Activated naive CD8-positive, alpha-beta T cell treated with anti-CD3 and anti-CD28 coated beads, Interleukin-2, amount 50 U/mL, for 24 hours (primary cell): Measurements from ENCODE around the gene SRRM4.
"Not testable (repeated sequence)": the region's sequence is repeated elsewhere in the genome, so short reads cannot be mapped to it uniquely, and the experiment has no call there.

Experiments used
- ATAC-seq: fragments of 150-1000 bp; cut with Tn5 transposase; one replicate; pipeline ENCODE4 v1.10.0; 2021
- DNase-seq: peaks from one replicate; pipeline ENCODE4 v3.0.0; 2021
- H3K27ac Mint-ChIP-seq: one replicate; pipeline ENCODE4 v1.8.0; 2021; ENCODE audit warnings: mild to moderate bottlenecking, mixed read lengths
- H3K27me3 Mint-ChIP-seq: one replicate; pipeline ENCODE4 v1.8.0; 2021; ENCODE audit warnings: mixed read lengths
- H3K36me3 Mint-ChIP-seq: one replicate; pipeline ENCODE4 v1.8.0; 2021; ENCODE audit warnings: low read depth, mixed read lengths
- H3K4me1 Mint-ChIP-seq: one replicate; pipeline ENCODE4 v1.8.0; 2021; ENCODE audit warnings: mixed read lengths
- H3K4me3 Mint-ChIP-seq: one replicate; pipeline ENCODE4 v1.8.0; 2021; ENCODE audit warnings: mild to moderate bottlenecking, moderate library complexity, mixed read lengths
- H3K9me3 Mint-ChIP-seq: one replicate; pipeline ENCODE4 v1.8.0; 2021; ENCODE audit warnings: mixed read lengths

SRRM4 gene

DNA sequence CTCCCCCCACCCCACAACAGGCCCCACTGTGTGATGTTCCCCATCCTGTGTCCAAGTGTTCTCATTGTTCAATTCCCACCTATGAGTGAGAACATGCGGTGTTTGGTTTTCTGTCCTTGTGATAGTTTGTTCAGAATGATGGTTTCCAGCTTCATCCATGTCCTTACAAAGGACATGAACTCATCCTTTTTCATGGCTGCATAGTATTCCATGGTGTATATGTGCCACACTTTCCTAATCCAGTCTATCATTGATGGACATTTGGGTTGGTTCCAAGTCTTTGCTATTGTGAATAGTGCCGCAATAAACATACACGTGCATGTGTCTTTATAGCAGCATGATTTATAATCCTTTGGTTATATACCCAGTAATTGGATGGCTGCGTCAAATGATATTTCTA is 123.6 kb downstream of the SRRM4 start:
- H3K4me3 Mint-ChIP-seq, H3K9me3 Mint-ChIP-seq, ATAC-seq, H3K4me1 Mint-ChIP-seq, H3K27me3 Mint-ChIP-seq, H3K27ac Mint-ChIP-seq, DNase-seq, H3K36me3 Mint-ChIP-seq: not testable (repeated sequence)

DNA sequence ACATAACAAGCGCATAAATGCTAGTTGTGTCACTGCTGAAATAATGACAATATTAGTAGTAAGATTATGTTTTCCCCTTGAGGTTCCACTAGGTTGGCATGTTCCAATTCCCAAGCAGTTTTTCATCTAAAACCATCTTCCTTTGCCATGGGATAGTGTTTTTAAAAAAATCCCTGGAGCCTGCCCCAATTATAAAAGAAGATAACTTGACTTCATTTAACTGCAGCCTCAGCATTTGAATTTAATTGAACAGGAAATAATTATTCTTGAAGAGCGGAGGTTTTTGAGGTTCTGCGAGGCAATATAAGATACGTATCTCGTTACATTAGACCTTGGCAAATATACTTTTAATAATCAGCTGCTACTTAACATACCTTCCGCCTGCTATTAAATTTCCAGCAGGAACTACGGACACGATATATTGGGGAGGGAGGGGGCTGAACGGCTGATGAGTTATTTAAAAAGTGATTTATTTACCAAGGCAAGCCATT is 132.2 kb downstream of the SRRM4 start:
- Mint-ChIP-seq H3K4me1 (no peaks in the 10 kb centered on the region), H3K27ac (no peak overlapping the region), H3K36me3 (no peaks in the 10 kb centered on the region), H3K4me3 (no peak overlapping the region), H3K27me3 (peaks cover 4% of the 10 kb centered on the region), H3K9me3 (peaks cover 5% of the 10 kb centered on the region)
- no peak for ATAC-seq
- no peak for DNase-seq

DNA sequence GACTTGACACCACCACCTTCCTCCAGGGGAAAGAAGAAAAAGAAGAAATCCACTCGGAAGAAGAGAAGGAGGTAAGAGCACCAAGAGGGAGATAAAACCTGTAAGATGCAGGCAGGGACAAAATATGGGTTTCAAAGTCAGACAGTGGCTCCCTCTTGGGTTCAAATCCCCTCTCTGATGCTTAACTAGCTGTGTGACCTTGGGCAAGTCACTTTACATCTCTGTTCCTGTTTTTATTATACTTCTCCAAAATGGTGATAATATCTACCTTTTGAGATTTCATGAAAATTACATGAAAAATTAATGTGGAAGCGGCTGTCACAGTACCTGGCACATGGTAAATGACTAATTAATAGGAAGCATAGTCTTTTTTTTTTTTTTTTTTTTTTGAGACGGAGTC is 133.0 kb downstream of the SRRM4 start:
- H3K4me1 Mint-ChIP-seq, result no peaks in the 10 kb centered on the region

DNA sequence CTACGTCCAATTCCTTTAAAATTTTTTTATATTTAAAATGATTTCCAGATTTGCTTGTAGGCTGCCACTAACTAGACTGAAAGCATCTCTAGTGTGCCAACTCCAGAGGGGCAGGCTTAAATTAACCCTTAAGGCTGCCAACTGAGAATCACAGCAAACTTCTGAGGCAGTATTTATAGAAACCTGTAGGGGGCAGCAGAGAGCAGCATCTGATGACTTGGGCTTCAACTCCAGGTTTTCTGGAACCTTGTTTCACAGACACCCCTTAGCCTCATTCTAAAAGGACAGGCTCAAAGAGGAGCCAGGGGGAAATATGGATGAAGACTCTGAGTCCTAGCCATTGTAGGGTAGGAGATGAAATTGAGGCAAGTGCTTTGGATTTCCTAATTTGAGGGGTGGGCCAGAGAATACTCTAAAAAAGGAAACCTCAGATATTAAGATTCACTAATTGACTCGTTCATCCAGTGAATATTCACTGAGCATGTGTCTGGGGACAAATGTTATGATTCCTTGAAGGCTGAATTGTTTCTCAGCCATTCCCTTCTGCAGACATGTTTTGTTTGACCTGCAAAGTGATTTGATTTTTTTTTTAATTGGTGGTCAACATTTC is 134.1 kb downstream of the SRRM4 start:
- ATAC-seq (no peak), DNase-seq (peak; percentile 15)
- H3K27ac Mint-ChIP-seq, result no peak overlapping the region
- H3K36me3 Mint-ChIP-seq, result no peaks in the 10 kb centered on the region
- peaks cover 4% of the 10 kb centered on the region for H3K27me3 Mint-ChIP-seq
- H3K4me3 Mint-ChIP-seq, result no peak overlapping the region
- peaks cover 3% of the 10 kb centered on the region for H3K9me3 Mint-ChIP-seq
- no peaks in the 10 kb centered on the region for H3K4me1 Mint-ChIP-seq

More for the DNA sequence above, 133.0 kb downstream of the SRRM4 start:
- DNase-seq, result no peak
- Mint-ChIP-seq H3K27ac (no peak overlapping the region), H3K9me3 (peaks cover 3% of the 10 kb centered on the region), H3K36me3 (no peaks in the 10 kb centered on the region), H3K4me3 (no peak overlapping the region), H3K27me3 (peaks cover 4% of the 10 kb centered on the region)
- no peak for ATAC-seq

DNA sequence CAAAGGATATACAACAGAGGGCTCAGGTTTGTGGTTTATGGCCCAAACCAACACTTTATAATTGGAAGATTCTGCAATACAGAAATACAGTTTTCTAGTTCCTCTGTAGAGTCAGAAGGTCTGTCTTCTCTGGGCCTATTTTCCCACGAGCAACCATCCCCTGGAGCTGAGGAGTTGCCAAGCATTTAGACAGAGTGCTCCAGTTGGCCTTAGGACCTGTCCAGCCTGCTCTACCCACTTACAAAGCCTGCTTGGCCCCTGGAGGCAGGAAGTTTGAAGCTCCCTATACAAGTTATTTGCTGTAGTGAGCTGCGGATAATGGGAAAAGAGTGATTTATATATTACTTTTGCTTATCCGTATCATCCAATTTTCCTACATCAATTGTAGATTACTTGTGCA is 136.6 kb downstream of the SRRM4 start:
- peaks cover 3% of the 10 kb centered on the region for H3K27me3 Mint-ChIP-seq
- no peaks in the 10 kb centered on the region for H3K36me3 Mint-ChIP-seq
- ATAC-seq (no peak), DNase-seq (no peak)
- H3K4me3 Mint-ChIP-seq, result no peak overlapping the region
- H3K4me1 Mint-ChIP-seq, result no peaks in the 10 kb centered on the region
- no peaks in the 10 kb centered on the region for H3K9me3 Mint-ChIP-seq
- H3K27ac Mint-ChIP-seq, result no peak overlapping the region

DNA sequence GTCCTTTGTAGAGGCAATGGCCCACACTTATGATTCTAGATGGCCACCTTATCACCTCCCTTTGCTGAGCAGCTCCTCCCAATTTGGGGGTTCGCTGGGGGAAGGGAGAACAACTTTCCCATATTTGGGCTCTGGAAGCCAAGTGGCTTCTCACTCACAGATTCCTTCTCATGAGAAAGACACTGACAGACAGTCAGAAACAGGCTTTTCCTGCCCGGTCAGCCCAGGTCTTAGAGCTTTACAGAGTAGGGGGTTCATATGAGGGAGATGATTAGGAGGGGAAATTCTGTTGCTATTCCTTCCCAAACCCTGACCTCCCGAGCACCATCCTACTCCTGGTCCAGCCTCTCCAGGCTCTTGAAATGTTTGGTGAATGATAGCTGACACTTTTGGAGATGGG is 137.3 kb downstream of the SRRM4 start:
- ATAC-seq, result no peak
- Mint-ChIP-seq H3K27ac (no peak overlapping the region), H3K36me3 (no peaks in the 10 kb centered on the region), H3K4me3 (no peak overlapping the region), H3K9me3 (no peaks in the 10 kb centered on the region), H3K27me3 (peaks cover 3% of the 10 kb centered on the region), H3K4me1 (no peaks in the 10 kb centered on the region)
- no peak for DNase-seq

DNA sequence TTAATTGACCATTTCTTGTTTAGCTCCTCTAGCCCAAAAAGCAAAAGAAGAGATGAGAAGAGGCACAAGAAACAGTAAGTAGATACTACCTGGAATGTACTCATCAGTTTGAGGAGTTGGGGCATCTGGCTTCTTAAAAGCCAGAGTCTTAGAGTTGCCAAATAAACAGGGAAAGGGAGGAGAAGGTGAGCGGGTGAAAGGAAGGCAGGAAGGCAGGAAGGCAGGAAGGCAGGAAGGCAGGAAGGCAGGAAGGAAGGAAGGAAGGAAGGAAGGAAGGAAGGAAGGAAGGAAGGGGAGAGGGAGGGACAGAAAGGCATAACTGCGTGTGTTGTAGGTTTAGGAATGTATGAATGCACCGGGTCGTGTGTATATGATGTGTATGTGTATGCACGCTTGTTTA is 140.7 kb downstream of the SRRM4 start:
- Mint-ChIP-seq H3K9me3 (no peaks in the 10 kb centered on the region), H3K27me3 (peaks cover 2% of the 10 kb centered on the region), H3K4me1 (no peaks in the 10 kb centered on the region), H3K36me3 (no peaks in the 10 kb centered on the region), H3K27ac (no peak overlapping the region), H3K4me3 (no peak overlapping the region)
- ATAC-seq (no peak), DNase-seq (no peak)

DNA sequence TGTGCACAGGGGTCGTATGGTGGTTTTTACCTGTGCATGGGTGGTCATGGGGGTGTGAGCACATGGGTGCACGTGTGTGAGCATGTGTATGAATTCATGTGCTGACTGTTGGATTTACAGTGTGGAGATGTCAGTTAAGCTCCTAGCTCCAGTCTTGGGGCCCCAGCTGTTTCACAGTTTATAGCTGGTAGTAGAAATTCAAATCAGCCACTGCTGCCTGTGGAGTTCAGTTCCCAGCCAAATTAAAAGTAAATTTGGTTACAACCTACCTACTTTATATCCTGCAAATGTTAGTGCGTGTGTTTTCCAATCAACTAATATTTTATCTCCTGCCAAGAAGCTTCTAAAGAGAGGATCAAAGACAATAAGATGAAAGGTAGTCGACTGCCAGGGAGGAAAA is 141.4 kb downstream of the SRRM4 start:
- Mint-ChIP-seq H3K4me3 (no peak overlapping the region), H3K4me1 (no peaks in the 10 kb centered on the region), H3K27me3 (peaks cover 2% of the 10 kb centered on the region), H3K9me3 (no peaks in the 10 kb centered on the region), H3K36me3 (no peaks in the 10 kb centered on the region), H3K27ac (no peak overlapping the region)
- ATAC-seq (no peak), DNase-seq (no peak)

DNA sequence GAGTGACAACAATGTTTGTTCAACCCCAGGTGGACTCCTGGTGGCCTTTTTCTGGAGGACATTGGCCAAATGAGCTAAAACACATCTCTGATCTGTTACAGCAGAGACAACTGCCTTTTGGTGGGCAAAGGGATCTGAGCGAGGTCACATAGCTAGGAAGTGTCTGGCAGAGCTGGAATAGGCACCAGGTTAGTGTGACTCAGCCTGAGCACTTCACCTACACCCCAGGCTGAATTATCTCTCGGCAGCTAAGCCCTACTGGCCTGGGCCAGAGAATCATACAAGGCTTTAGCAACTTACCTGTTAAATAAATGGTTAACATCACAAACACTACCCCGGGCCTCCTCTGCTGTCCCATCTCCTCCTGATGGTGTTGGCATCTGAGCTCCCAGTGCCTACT is 147.2 kb downstream of the SRRM4 start:
- H3K9me3 Mint-ChIP-seq, result peaks cover 15% of the 10 kb centered on the region
- peaks cover 2% of the 10 kb centered on the region for H3K27me3 Mint-ChIP-seq
- no peak overlapping the region for H3K4me3 Mint-ChIP-seq
- DNase-seq, result no peak
- no peaks in the 10 kb centered on the region for H3K4me1 Mint-ChIP-seq
- no peak for ATAC-seq
- H3K36me3 Mint-ChIP-seq, result no peaks in the 10 kb centered on the region
- no peak overlapping the region for H3K27ac Mint-ChIP-seq

DNA sequence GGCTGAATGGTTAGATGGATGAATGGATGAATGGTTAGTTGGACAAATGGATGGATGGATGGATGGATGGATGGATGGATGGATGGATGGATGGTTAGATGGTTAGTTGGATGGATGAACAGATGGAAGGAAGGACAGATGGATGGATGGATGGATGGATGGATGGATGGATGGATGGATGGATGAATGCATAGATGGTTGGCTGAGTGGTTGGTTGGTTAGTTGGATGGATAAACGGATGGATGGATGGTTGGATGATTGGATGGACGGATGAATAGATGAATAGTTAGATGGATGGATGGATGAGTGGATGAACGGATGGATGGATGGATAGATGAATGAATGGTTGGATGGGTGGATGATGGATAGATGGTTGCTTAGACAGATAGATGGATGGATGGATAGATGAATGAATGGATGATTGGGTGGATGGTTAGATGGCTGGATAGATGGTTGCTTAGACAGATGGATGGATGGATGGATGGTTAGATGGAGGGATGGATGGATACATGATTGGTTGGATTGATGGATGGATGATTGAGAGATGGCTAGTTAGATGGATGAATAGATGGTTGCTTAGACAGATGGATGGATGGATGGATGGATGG is 148.6 kb downstream of the SRRM4 start:
- H3K4me3 Mint-ChIP-seq, result no peak overlapping the region

DNA sequence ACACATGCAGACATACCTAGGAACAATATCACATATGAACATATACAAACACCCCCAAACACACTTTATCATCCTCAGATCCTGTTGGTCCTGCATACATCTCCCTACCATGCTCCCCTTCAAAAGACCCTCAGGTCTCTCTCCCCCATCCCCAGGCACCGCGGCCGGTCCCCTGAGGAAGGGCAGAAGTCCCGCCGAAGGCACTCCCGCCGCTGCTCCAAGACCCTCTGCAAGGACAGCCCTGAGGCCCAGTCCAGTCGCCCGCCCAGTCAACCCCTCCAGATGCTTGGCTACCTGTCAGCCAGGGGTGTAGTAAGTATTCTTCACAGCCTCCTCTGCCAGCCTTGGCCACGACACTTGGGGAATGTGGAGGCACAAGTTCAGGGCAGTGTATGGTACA is 149.2 kb downstream of the SRRM4 start:
- DNase-seq, result no peak
- H3K27ac Mint-ChIP-seq, result no peak overlapping the region
- H3K36me3 Mint-ChIP-seq, result no peaks in the 10 kb centered on the region
- peaks cover 24% of the 10 kb centered on the region for H3K9me3 Mint-ChIP-seq
- H3K4me1 Mint-ChIP-seq, result no peaks in the 10 kb centered on the region
- H3K27me3 Mint-ChIP-seq, result peaks cover 2% of the 10 kb centered on the region
- ATAC-seq, result no peak
- H3K4me3 Mint-ChIP-seq, result no peak overlapping the region

More for the DNA sequence above, 148.6 kb downstream of the SRRM4 start:
- Mint-ChIP-seq H3K4me1 (no peaks in the 10 kb centered on the region), H3K9me3 (peaks cover 24% of the 10 kb centered on the region), H3K36me3 (no peaks in the 10 kb centered on the region), H3K27ac (no peak overlapping the region), H3K27me3 (peaks cover 2% of the 10 kb centered on the region)
- ATAC-seq (no peak), DNase-seq (no peak)

DNA sequence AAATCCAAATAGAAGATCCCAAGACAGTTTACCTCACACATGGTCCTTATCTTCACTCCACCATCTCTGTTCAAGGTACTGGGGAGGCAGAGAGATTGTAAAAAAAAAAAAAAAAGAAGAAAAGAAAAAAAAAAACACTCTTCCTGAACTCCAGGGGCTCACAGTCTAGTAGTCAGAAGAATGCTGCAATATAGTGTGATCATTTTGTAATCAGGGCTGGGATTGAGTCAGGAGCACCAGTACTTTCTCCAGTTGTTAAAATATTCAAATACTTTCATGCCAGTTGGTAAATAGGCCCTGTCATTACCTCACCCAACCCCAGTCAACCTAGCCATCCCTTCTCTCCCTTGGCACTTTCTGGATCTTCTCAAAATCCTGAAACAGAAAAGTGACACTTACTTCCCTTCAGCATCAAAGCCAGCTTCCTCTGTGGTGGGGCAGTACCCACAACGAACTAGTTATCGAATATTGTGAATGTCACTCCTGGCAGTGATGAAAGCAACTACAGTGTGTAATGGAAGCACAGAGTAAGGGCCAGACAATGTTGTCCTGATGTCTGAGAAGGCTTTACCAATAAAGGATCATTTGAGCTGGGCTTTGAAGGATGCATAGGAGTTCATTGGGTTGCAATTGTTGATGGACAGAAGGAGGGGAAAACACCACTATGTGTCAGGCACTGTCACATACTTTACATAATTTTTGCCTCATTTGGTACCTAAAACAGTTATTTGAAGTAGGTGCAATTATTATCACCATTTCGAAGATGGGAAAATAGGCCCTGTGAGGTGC is 153.1 kb downstream of the SRRM4 start:
- H3K27ac Mint-ChIP-seq, result no peak overlapping the region
- no peaks in the 10 kb centered on the region for H3K4me1 Mint-ChIP-seq
- H3K9me3 Mint-ChIP-seq, result peaks cover 22% of the 10 kb centered on the region
- no peaks in the 10 kb centered on the region for H3K36me3 Mint-ChIP-seq
- ATAC-seq (no peak), DNase-seq (no peak)
- H3K27me3 Mint-ChIP-seq, result peaks cover 2% of the 10 kb centered on the region
- H3K4me3 Mint-ChIP-seq, result no peak overlapping the region

DNA sequence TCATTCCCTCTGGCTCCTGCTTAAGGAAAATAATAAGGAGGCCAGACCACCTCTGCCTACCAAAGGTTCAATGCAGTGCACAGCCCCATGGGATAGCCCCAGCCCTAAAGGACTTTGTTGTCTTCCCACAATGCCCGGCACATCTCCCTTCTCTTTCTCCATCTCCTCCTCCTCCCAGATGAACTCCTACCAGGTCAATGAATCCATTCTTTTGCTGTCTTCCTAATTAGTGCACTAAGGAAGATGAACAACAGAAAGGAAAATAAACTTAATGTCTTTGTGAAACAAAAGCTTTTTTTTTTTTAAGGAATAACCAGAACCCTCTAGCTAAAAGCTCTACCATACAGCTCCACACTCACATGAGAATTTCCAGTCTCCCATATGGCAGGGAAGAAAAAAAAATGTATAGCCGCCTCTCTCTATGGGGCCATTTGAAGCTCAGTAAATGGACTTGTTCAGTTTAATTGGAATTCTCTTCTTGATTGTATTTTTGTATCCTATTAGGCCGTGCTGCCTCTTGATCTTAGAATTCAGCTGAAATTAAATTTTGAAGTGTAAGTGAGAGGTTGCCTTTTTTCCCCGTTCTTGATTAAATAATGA is 155.6 kb downstream of the SRRM4 start:
- H3K27ac Mint-ChIP-seq, result no peak overlapping the region
- ATAC-seq, result no peak
- H3K4me1 Mint-ChIP-seq, result no peaks in the 10 kb centered on the region
- no peak overlapping the region for H3K4me3 Mint-ChIP-seq
- DNase-seq, result no peak
- peaks cover 14% of the 10 kb centered on the region for H3K9me3 Mint-ChIP-seq
- peaks cover 2% of the 10 kb centered on the region for H3K27me3 Mint-ChIP-seq
- no peaks in the 10 kb centered on the region for H3K36me3 Mint-ChIP-seq

DNA sequence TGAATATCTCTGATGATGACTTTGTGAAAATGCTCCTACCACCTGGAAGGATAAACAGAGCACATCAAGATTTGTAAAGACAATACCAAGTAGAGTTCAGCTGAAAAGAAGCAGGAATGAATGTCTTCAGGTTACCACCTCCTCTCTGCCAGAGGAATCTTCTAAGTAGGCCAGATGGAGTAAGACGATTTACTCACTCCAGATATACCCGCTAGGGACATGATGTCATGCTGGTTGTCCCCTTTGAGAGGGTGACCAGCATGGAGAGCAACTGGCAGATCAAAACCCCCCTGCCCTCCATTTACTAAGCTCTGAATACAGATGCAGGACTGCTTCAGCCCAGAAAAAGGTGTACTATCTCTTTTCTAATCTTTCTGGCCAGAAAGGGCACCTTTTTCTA is 158.1 kb downstream of the SRRM4 start:
- DNase-seq (no peak), ATAC-seq (no peak)
- Mint-ChIP-seq H3K27ac (no peak overlapping the region), H3K4me1 (no peaks in the 10 kb centered on the region), H3K27me3 (peaks cover 2% of the 10 kb centered on the region), H3K9me3 (peaks cover 5% of the 10 kb centered on the region), H3K36me3 (no peaks in the 10 kb centered on the region), H3K4me3 (no peak overlapping the region)

DNA sequence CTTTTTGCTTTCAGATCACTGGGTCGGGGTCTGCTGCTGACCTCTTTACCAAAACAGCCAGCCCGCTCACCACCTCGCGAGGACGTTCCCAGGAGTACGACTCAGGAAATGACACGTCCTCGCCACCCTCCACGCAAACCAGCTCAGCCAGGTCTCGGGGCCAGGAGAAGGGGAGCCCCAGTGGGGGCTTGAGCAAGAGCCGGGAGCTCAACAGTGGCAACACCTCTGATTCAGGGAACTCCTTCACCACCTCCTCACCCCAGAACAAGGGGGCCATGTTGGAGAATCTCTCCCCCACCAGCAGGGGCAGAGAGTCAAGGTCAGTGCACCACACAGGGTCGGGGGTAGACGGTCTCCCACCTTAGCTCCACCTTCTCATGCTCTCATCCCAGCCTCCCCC is 164.0 kb downstream of the SRRM4 start:
- Mint-ChIP-seq H3K27ac (no peak overlapping the region), H3K4me3 (no peak overlapping the region), H3K27me3 (peaks cover 12% of the 10 kb centered on the region), H3K4me1 (no peaks in the 10 kb centered on the region), H3K9me3 (peaks cover 3% of the 10 kb centered on the region), H3K36me3 (no peaks in the 10 kb centered on the region)
- ATAC-seq, result no peak
- no peak for DNase-seq
